SK-N-SH (cell line): ENCODE measurements around the gene ALAS1. TPM values are rescaled to one million over a fixed set of nuclear protein-coding genes. Genes with fewer than 3 reads are reported as not detected.

Experiments
- CTCF ChIA-PET: fragments of 300-600, 350-600 bp; formaldehyde crosslinking; extraction: SDS; loops from one replicate; lab custom pipeline; 2021; lab: Yijun Ruan, JAX
- POLR2A ChIA-PET: fragments of 350-600 bp; sonication (Branson Sonifier 250); formaldehyde crosslinking; extraction: SDS; loops from one replicate; lab custom pipeline; 2020; ENCODE audit warnings: antibody characterized with exemption, inconsistent platforms; lab: Yijun Ruan, JAX
- DNase-seq: peaks from one replicate; pipeline ENCODE4 v3.0.0; 2012
- H2AFZ ChIP-seq: fragments of 200-600 bp; sonication (generic); 2 replicates; pipeline ENCODE4 v1.8.1; 2016; ENCODE audit warnings: antibody characterized with exemption, mild to moderate bottlenecking, low read depth
- H3F3A ChIP-seq: fragments of 200-600 bp; sonication (generic); replicated peaks from 2 replicates; pipeline ENCODE3; 2016; ENCODE audit warnings: antibody characterized with exemption, mild to moderate bottlenecking; ENCODE audit not compliant: insufficient read depth
- H3K27ac ChIP-seq, 2 experiments: fragments of 200-500 bp in 1 of 2; fragments of 200-600 bp in 1 of 2; sonication (Bioruptor generic) in 1 of 2; sonication (generic), shearing (Covaris generic) in 1 of 2; 2 replicates each; pipeline versions ENCODE4 v1.5.1 to v1.6.1; 2014 to 2016; ENCODE audit warnings: low read depth in 2 of 2, inconsistent platforms in 1 of 2, low read length in 1 of 2, mild to moderate bottlenecking in 1 of 2, mixed read lengths in 1 of 2
- H3K27me3 ChIP-seq: fragments of 200-600 bp; sonication (generic), shearing (Covaris generic); 2 replicates; pipeline ENCODE4 v1.6.1; 2016; ENCODE audit warnings: mixed run types; ENCODE audit not compliant: insufficient read depth
- H3K36me3 ChIP-seq, 2 experiments: fragments of 200-500 bp in 1 of 2; fragments of 200-600 bp in 1 of 2; sonication (Bioruptor generic) in 1 of 2; sonication (generic) in 1 of 2; replicated peaks in 1 of 2; 2 replicates each; pipeline versions ENCODE3 to v1.5.1; 2014 to 2016; ENCODE audit warnings: low read length in 1 of 2, mild to moderate bottlenecking in 1 of 2; ENCODE audit not compliant: insufficient read depth in 2 of 2, control insufficient read depth in 1 of 2
- H3K4me1 ChIP-seq, 2 experiments: fragments of 200-500 bp in 1 of 2; fragments of 200-600 bp in 1 of 2; sonication (Bioruptor generic) in 1 of 2; sonication (generic), shearing (Covaris generic) in 1 of 2; 2 replicates each; pipeline versions ENCODE4 v1.5.1 to v1.6.1; 2014 to 2016; ENCODE audit warnings: low read depth in 1 of 2, low read length in 1 of 2, mixed run types in 1 of 2; ENCODE audit not compliant: insufficient read depth in 2 of 2, control insufficient read depth in 1 of 2
- H3K4me2 ChIP-seq: fragments of 200-600 bp; sonication (generic), shearing (Covaris generic); 2 replicates; pipeline ENCODE4 v1.6.1; 2017; ENCODE audit warnings: mixed run types
- H3K4me3 ChIP-seq, 2 experiments: fragments of 200-500 bp in 1 of 2; fragments of 200-600 bp in 1 of 2; sonication (Bioruptor generic) in 1 of 2; sonication (generic), shearing (Covaris generic) in 1 of 2; 2 replicates each; pipeline versions ENCODE4 v1.5.1 to v1.8.1; 2014 to 2016; ENCODE audit warnings: low read depth in 2 of 2, inconsistent platforms in 1 of 2, low read length in 1 of 2, mild to moderate bottlenecking in 1 of 2, mixed read lengths in 1 of 2, moderate library complexity in 1 of 2
- H3K79me2 ChIP-seq: fragments of 200-600 bp; sonication (generic); 2 replicates; pipeline ENCODE4 v1.8.1; 2017; ENCODE audit warnings: mild to moderate bottlenecking; ENCODE audit not compliant: insufficient read depth
- H3K9ac ChIP-seq: fragments of 200-600 bp; sonication (generic); 2 replicates; pipeline ENCODE4 v1.6.1; 2017; ENCODE audit warnings: mixed run types
- H3K9me2 ChIP-seq: fragments of 200-600 bp; sonication (generic); 2 replicates; pipeline ENCODE4 v1.6.1; 2017; ENCODE audit warnings: mixed run types
- H3K9me3 ChIP-seq: fragments of 200-600 bp; sonication (generic); 2 replicates; pipeline ENCODE4 v1.6.1; 2017; ENCODE audit warnings: mixed run types, mild to moderate bottlenecking, moderate library complexity
- H4K20me1 ChIP-seq: fragments of 200-600 bp; sonication (generic); 2 replicates; pipeline ENCODE4 v1.6.1; 2017; ENCODE audit warnings: mild to moderate bottlenecking, mixed run types; ENCODE audit not compliant: insufficient read depth
- ELF1 ChIP-seq: IDR thresholded peaks from 2 replicates; pipeline ENCODE4 v1.4.0; 2012
- EP300 ChIP-seq, 2 experiments: IDR thresholded peaks; 2 replicates each; pipeline versions ENCODE4 v1.4.0 to v1.6.1; 2012; ENCODE audit warnings: borderline replicate concordance in 1 of 2, low read depth in 1 of 2, low read length in 1 of 2
- FOSL2 ChIP-seq: IDR thresholded peaks from 2 replicates; pipeline ENCODE4 v1.4.0; 2012; ENCODE audit warnings: low read depth, mild to moderate bottlenecking, moderate library complexity, borderline replicate concordance
- FOXM1 ChIP-seq: IDR thresholded peaks from 2 replicates; pipeline ENCODE4 v1.4.0; 2012; ENCODE audit warnings: low read depth, mild to moderate bottlenecking
- JUND ChIP-seq: IDR thresholded peaks from 2 replicates; pipeline ENCODE4 v1.4.0; 2012
- MXI1 ChIP-seq: IDR thresholded peaks from 2 replicates; pipeline ENCODE4 v1.6.1; 2012; ENCODE audit warnings: mild to moderate bottlenecking, low read depth, low read length, improper control_type of control experiment
- NRF1 ChIP-seq: IDR thresholded peaks from 2 replicates; pipeline ENCODE4 v1.6.1; 2012; ENCODE audit warnings: low read depth, mild to moderate bottlenecking, low read length
- RCOR1 ChIP-seq: fragments of 150-350 bp; IDR thresholded peaks from 2 replicates; pipeline ENCODE4 v1.6.1; 2017; ENCODE audit warnings: antibody characterized with exemption, low read length
- RFX5 ChIP-seq: IDR thresholded peaks from 2 replicates; pipeline ENCODE4 v1.6.1; 2012; ENCODE audit warnings: mild to moderate bottlenecking, improper control_type of control experiment, low read length
- SIN3A ChIP-seq: IDR thresholded peaks from 2 replicates; pipeline ENCODE4 v1.6.1; 2012; ENCODE audit warnings: low read depth, mild to moderate bottlenecking, low read length, moderate library complexity, borderline replicate concordance
- SMC3 ChIP-seq: IDR thresholded peaks from 2 replicates; pipeline ENCODE4 v1.6.1; 2012; ENCODE audit warnings: low read depth, low read length, improper control_type of control experiment
- TCF12 ChIP-seq: IDR thresholded peaks from 2 replicates; pipeline ENCODE4 v1.4.0; 2012
- WGBS: methylation state at CpG from one replicate; pipeline ENCODE4 v1.1.6; 2017; ENCODE audit warnings: low lambda C conversion rate; 5-methylcytosine and 5-hydroxymethylcytosine counted together
- polyA plus RNA-seq, 3 experiments: library from polyadenylated mRNA; depleted of rRNA; stranded (reverse); fragments of >200 nt; gene quantifications; 2 replicates each; pipeline ENCODE4 v1.2.3, GENCODE V29; 2012
- TF ChIP-seq, protein P1 (sequence below): fragments of 200-600 bp; sonication (generic); IDR thresholded peaks from 2 replicates; pipeline ENCODE4 v1.6.1; 2017; ENCODE audit warnings: antibody characterized with exemption, mild to moderate bottlenecking, moderate library complexity
- TF ChIP-seq, protein P2 (sequence below): IDR thresholded peaks from 2 replicates; pipeline ENCODE4 v1.4.0; 2012; ENCODE audit warnings: low read depth, borderline replicate concordance
- TF ChIP-seq, protein P3 (sequence below): IDR thresholded peaks from 2 replicates; pipeline ENCODE4 v1.6.1; 2012; ENCODE audit warnings: mild to moderate bottlenecking, low read depth, low read length, moderate library complexity

ALAS1 gene
- polyA plus RNA-seq, 1 of the 3 experiments (the other 2 are of a cell fraction), result 47.9 TPM

DNA sequence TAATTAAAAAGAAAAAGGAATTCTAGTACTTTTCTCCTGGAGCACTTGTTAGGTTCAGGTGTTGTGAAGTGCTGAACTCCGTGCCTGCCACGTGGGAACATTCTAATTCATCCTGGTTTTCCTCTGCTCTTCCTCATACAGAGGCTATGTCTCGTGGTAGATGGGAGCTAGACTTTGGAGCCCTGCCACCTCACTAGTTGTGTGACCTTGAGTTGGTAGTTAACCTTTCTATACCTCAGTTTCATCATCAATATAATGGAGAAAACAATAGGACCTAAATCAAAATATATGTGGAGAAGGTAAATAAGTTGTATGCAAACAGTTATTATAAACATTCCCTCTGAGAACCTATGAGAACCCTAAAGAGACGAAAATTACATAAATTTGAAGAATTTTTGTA, 10.6 kb downstream of the ALAS1 start:
- no peaks in the 10 kb centered on the region for H3K9me2 ChIP-seq
- H3K9ac ChIP-seq, result no peak overlapping the region
- H3K27ac ChIP-seq, result no peak overlapping the region
- TF ChIP-seq EP300 (IDR thresholded peaks at IDR 0.05; ENCODE audit: borderline replicate concordance in 1 of 2, low read depth in 1 of 2, low read length in 1 of 2) (no peak), FOXM1 (no peak), MXI1 (no peak), ELF1 (no peak), FOSL2 (no peak), TCF12 (no peak), SMC3 (no peak), JUND (no peak), SIN3A (no peak), RCOR1 (no peak), RFX5 (no peak), NRF1 (no peak)
- TF ChIP-seq, protein P1, sequence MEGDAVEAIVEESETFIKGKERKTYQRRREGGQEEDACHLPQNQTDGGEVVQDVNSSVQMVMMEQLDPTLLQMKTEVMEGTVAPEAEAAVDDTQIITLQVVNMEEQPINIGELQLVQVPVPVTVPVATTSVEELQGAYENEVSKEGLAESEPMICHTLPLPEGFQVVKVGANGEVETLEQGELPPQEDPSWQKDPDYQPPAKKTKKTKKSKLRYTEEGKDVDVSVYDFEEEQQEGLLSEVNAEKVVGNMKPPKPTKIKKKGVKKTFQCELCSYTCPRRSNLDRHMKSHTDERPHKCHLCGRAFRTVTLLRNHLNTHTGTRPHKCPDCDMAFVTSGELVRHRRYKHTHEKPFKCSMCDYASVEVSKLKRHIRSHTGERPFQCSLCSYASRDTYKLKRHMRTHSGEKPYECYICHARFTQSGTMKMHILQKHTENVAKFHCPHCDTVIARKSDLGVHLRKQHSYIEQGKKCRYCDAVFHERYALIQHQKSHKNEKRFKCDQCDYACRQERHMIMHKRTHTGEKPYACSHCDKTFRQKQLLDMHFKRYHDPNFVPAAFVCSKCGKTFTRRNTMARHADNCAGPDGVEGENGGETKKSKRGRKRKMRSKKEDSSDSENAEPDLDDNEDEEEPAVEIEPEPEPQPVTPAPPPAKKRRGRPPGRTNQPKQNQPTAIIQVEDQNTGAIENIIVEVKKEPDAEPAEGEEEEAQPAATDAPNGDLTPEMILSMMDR, result no peak
- TF ChIP-seq, protein P2, sequence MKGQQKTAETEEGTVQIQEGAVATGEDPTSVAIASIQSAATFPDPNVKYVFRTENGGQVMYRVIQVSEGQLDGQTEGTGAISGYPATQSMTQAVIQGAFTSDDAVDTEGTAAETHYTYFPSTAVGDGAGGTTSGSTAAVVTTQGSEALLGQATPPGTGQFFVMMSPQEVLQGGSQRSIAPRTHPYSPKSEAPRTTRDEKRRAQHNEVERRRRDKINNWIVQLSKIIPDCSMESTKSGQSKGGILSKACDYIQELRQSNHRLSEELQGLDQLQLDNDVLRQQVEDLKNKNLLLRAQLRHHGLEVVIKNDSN, result no peak
- TF ChIP-seq, protein P3, sequence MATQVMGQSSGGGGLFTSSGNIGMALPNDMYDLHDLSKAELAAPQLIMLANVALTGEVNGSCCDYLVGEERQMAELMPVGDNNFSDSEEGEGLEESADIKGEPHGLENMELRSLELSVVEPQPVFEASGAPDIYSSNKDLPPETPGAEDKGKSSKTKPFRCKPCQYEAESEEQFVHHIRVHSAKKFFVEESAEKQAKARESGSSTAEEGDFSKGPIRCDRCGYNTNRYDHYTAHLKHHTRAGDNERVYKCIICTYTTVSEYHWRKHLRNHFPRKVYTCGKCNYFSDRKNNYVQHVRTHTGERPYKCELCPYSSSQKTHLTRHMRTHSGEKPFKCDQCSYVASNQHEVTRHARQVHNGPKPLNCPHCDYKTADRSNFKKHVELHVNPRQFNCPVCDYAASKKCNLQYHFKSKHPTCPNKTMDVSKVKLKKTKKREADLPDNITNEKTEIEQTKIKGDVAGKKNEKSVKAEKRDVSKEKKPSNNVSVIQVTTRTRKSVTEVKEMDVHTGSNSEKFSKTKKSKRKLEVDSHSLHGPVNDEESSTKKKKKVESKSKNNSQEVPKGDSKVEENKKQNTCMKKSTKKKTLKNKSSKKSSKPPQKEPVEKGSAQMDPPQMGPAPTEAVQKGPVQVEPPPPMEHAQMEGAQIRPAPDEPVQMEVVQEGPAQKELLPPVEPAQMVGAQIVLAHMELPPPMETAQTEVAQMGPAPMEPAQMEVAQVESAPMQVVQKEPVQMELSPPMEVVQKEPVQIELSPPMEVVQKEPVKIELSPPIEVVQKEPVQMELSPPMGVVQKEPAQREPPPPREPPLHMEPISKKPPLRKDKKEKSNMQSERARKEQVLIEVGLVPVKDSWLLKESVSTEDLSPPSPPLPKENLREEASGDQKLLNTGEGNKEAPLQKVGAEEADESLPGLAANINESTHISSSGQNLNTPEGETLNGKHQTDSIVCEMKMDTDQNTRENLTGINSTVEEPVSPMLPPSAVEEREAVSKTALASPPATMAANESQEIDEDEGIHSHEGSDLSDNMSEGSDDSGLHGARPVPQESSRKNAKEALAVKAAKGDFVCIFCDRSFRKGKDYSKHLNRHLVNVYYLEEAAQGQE, result no peak
- WGBS, result 100% methylated on average over 4 of the region's 4 CpGs
- CTCF ChIA-PET, result interaction anchor here (0.8 to 4.9 kb wide), 6 partner anchors 11 to 207 kb away, joined by 3 to 44 read pairs (median 4); partner anchors contain the start of gene TLR9
- H3K27me3 ChIP-seq, result no peaks in the 10 kb centered on the region
- no peak overlapping the region for H2AFZ ChIP-seq
- no peaks in the 10 kb centered on the region for H3K4me1 ChIP-seq
- H3K9me3 ChIP-seq, result no peaks in the 10 kb centered on the region
- POLR2A ChIA-PET, result no interaction called here
- H3K4me2 ChIP-seq, result no peak overlapping the region
- DNase-seq, result no peak
- H3K36me3 ChIP-seq, result peaks cover 85% of the 10 kb centered on the region in 2 experiments
- no peaks in the 10 kb centered on the region for H4K20me1 ChIP-seq
- H3K79me2 ChIP-seq, result no peaks in the 10 kb centered on the region
- H3K4me3 ChIP-seq, result no peak overlapping the region
- no peaks in the 10 kb centered on the region for H3F3A ChIP-seq
